ENCODE results near the gene RPLP2.

The RPLP2 gene

DNA sequence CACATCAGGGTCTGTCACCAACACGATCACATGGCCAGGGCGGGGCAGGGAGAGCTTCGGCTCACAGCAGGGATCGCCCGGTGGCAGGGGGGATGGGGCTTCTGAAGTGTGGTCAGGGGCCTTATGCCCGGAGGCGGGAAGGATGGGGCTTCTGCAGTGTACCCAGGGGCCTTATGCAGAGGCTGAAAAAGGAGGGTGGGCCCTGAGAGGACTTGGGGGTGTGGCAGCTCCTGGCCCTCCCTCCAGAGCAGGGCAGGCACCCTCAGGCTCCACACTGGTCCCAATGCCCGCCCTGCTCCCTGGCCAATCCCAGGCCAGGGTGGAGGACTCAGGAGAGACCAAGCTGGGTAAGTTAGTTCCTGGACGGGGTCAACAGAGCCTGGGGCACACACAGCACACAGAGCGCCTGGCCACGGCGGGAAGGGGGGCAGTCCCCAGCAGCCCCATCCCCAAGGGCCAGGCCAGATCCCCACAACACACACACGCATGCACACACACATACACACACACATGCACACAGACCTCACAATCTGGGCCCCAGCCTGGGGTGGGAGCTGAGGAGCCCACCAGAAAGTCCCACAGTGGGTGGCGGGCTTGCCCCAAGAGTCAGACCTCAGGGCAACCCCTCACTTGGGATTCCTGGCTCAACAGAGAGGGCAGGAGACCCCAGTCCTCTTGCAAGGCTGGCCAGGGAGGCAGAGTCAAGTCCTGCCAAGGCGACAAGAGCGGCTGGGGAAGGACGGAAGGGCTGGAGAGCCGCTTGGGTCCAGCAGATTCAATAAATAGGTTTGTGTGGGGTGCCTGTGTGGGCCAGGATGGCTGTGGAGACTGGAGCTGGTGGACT is 18.8 kb upstream of the RPLP2 start:
- DNase-seq (ENCODE audit: low read depth in 1 of 2, low spot score in 1 of 2), result no peak

DNA sequence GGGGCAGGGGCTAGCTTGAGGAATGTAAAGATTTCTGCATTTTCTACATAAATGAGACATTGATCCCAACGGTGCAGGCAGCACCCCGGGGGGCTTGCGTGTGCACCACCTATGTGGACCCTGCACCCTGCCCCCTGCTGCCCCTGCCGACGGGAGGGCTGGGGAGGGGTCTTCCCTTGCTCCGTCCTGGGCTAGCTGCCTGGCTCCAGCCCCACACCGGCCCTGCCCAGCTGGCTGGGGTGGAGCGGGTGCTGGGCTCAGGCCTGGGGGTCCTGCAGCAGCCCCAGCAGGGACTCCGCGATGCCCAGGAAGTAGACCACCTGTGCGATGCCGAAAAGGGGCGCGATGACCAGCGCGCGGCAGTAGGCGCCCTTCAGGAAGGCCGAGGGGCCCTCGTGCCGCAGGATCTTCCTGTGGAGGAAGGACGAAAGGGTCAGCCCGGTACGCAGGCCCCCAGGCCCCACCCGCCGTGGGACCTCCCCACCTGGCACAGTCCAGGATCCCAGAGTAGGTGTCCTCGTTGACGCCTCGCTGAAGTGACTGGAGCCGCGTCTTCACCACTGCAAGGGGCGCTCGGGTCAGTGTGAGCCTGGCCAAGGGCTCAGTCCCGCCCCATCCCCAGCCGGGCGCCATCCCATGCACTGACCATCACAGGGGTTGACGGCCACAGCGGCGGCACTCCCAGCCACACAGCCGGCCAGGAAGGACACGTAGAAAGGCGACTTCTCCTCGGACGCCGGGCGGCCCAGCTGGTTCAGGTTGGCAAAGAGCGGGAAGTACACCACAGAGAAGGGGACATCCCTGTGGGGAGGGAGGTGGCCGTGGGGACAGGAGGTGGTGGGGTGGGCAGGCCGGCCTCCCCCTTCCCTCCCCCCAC is 17.9 kb upstream of the RPLP2 start:
- DNase-seq (ENCODE audit: low read depth in 1 of 2, low spot score in 1 of 2), result no peak

DNA sequence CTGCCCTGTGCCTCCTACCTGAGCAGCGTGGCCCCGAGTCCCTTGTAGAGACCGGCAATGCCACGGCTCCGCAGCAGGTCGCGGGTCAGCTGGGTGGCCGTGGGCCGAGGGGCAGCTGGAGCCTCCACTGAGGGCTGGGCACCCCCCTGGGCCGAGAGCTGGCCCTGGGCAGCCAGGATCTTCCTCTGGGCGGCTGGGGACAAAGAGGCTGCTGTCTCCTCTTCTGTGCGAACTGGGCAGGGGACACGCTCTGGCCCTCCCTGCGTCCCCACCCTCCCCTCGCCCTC is 17.3 kb upstream of the RPLP2 start:
- no peak for DNase-seq (ENCODE audit: low read depth in 1 of 2, low spot score in 1 of 2)

DNA sequence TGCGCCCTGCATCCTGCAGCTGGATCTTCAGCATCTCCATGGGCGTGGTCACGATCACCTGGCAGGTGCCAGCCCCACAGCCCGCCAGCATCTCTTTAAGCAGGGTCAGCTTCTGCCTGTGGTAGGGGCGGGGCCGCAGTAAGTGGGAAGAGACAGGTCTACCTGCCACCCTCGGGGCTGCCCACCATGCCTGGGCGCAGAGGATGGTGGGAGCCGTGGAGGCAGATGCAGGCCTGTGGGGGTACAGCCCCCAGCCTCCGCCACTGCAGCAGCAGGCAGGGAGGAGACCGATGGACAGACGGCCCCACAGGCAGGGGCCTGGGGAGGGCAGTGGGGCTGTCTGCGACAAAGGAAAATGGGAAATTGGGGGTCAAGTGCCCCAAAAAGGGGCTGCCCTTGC is 16.9 kb upstream of the RPLP2 start:
- no peak for DNase-seq (ENCODE audit: low read depth in 1 of 2, low spot score in 1 of 2)

DNA sequence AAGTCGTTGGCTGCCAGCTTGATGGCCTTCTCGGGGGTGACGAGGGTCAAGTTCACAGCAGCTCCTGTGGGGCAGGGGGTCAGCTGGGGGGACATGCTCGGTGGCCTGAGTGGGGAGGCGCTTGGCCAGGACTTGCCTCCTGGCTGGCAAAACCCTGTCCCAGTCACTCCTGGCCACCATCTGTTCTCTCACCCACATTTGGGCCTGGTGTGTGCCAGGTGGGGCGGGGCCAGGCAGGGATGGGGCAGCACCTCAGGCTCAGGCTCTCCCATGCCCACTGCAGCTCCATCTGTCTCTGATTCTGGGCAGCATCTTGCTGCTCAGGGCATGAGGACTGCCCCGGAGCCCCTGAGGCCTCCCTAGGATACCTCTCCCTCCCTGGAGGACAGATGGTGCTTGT is 16.2 kb upstream of the RPLP2 start:
- no peak for DNase-seq (ENCODE audit: low read depth in 1 of 2, low spot score in 1 of 2)

DNA sequence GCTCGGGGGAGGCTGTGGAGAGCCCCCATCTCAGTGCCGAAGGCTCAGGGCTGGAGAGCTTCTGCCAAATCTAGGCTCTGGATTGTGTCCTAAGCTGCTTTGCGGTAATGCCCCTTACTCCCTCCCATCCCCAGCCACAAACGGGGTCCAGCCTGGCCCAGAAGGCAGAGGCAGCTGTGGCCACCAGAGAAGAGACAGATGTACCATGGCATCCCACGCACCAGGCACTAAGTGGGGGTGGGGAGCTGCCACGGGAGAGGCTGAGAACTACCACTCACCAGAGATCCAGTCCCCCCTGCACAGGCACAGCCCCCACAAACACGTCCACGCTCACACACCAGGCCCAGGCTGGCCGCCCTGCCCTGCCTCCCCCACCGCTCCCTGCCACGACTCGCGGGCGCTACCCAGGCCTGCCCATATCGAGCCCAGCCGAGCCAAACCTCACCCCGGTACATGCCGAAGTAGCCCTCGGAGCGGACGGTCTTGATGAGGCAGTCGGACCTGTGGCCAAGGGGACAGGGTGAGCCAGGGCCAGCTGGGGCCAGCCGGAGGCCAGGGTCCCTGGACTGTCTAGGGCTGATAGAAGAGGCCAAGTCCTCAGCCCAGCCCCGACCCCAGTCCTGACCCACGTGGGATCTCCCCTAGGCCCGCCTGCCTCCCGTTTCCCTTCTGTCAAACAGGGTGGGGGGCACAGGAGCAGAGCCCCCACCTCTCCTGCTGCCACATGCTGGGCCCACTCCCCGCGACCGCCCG is 15.6 kb upstream of the RPLP2 start:
- DNase-seq (ENCODE audit: low read depth in 1 of 2, low spot score in 1 of 2), result no peak

DNA sequence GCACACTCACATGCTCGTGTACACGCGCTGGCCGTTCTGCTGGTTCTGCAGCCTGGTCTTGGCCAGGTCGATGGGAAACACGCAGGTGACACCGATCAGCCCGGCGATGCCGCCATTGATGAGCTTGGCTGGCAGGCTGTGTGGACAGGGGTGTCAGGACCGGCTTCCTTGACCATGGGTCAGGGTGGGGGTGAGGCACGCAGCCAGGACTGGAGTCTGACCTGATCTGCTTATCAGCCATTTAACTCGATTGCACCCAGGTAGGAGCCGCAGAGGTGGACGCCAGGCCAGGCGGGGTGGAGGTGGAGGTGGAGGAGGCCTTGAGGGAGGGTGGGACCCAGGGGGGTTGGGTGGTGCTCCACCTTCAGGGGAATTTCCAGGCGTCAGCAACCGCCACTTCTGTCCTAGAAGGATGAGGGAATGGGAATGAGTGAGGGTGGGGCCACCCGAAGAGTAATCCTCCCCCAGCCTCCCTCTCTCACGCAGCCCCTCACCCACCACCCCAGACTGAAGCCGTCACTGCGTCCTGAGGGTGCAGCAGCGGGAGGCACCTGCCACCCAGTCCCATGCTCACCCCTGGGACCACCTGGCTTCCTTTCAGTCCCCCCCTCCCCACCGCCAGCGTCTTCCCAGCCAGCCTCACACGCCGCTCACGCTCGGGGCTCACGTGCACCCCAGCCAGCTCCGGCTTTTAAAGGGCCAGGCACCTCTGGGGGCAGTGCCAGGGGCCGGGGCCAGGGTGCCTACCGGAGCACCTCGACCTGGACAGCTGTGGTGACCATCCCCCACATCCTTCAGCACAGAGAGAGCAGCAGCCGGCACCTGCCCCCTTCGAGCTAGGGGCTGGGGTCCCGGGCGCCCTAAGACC is 14.8 kb upstream of the RPLP2 start:
- DNase-seq (ENCODE audit: low read depth in 1 of 2, low spot score in 1 of 2), result no peak

DNA sequence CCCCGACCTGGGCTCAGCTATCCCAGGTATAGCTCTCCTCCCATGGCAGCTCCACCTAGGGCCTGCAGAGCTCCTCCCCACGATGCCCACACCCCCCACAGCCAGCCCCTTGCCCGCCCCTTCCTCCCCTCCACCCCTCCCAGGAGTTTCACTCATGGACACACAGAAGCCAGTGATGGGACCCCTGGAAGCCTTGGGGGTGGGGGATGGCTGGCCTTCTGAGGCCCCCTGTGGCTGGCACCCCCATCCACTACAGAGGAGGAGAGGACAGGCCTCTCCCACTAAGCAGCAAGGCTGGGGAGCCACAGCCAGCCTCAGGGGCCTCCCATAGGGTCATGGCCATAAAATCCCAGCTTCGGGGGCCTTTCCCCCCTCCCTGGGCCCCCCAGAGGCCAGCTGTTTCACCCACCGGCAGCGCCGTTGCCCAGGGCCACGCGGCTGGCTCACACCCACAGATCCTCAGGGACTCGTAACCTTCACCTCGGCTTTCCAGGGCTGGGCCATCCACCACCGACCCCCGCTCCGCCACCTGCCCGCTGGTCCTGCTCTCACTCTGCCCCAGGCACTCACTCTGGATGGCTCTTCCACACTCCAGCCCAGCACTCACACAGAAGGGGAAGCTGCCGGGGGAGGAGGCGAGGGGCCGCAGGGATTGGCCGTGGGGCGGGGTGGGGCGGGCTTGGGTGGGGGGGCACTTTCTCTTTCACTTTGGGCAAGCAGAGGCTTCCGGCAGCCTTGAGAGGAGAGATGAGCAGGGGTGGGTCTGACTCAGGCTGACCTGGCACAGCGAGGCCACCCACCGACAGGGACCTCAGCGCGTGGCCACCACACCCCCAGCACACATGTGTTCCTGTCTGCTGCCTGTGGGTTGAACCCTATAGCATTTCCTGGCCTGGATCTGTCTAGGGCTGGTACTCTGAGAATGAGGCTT is 13.9 kb upstream of the RPLP2 start:
- DNase-seq (ENCODE audit: low read depth in 1 of 2, low spot score in 1 of 2), result peak; percentile 44 to 67

DNA sequence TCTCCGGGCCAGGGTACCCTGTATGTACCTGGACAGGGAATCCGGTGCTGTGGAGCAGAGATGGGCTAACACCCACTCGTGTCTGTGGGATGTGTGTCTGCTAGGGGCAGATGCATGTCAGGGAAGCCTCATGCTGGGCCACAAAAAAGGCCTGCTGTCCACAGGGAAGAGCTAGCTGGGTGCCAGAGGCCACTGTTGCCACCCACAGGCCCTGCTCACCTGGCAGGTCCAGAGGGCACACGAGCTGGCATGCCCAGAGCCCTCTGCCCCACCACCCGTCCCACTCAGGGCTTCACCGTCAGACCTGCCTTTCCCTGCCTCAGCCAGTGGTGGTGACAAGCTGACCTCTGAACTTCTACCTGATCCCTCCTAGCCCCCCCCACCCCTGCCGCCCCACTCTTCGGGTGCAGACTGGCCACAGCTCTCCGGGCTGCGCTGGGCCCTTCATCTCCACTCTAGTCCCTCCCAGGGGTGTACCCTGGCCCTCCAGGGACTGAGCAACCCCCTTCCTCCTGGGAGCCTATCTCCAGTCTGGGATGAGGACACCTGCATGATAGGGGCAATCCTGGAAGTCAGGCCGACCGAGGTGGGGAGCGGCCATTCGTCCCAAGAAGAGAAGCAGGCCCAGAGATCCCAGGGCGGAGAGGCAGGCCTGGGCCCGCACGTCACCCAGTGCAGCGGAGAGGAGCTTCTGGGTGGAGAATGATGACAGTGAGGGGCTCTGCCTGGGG is 13.0 kb upstream of the RPLP2 start:
- DNase-seq (ENCODE audit: low read depth in 1 of 2, low spot score in 1 of 2), result no peak

DNA sequence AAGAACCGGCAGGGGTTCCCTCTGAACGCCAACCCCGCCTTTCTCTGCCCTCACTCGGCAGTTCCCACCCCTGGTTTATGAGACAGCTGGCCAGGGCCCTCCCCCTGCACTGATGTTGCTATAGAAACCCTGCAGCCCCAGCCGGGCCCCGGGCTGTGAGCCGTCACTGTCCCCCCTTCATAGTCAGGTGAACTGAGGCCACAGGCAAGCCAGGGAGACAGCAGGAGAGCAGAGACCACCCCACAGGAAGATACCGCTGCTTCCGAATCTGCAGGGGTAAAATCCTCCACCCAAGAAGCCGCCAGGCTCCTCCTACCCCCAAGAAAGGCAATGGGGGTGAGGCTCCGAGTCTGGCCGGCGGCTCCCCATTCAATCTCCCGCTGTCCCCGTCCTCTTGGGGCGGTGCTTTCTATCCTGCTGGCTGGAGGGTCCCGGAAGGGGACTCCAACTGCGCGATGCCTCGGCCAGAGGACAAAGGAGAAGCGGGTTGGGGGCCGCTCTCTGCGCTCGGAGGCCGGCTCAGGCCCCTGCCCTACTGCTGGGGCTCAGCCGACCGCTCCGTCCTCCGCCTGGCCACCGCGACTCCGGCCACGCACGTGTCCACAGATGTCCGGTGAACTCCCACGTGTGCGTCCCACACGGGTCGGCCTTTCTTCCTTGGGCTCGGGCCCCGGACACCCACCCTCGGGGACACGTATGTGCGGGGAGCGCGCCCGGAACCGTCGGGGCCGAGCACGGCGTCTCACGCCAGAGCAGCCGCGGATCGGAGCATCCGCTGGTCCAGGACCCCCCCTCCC is 12.3 kb upstream of the RPLP2 start:
- peak; percentile 39 to 61 for DNase-seq (ENCODE audit: low read depth in 1 of 2, low spot score in 1 of 2)

DNA sequence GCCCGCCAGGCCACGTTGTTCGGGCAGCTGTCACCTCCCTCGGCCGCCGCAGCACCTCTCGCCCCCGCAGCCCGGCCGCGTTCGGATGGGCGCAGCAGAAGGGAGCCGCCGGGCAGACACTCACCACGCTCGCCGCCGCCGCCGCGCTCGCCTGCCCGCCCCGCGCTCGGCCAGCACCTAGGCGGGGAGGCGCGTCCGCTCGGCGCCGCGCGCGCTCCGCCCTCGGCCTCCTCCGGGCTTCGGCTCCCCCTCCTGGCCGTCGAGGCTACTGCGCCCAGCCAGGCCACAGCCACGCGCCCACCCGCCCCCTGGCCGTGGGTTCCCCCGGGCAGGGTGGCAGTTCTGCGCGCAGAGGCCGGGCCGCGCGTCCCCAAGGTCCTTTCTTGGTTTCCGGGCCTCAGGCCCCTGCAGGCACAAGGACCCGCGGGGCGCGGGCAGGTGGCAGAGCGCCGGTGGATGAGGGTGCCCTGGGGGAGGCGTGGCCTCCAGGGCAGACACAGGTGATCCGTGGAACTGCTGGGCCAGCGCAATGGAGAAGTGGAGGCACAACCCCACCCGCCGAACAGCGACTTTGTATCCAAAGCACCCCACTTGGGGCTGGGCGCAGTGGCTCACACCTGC is 11.6 kb upstream of the RPLP2 start, which contains the start of gene SLC25A22:
TSS of gene SLC25A22 (minus strand) at position 189 of the 621 bp plus-strand sequence. CDS start 3,275 bp downstream, outside the sequence.
- DNase-seq (ENCODE audit: low read depth in 1 of 2, low spot score in 1 of 2), result peak; percentile 66 to 76

DNA sequence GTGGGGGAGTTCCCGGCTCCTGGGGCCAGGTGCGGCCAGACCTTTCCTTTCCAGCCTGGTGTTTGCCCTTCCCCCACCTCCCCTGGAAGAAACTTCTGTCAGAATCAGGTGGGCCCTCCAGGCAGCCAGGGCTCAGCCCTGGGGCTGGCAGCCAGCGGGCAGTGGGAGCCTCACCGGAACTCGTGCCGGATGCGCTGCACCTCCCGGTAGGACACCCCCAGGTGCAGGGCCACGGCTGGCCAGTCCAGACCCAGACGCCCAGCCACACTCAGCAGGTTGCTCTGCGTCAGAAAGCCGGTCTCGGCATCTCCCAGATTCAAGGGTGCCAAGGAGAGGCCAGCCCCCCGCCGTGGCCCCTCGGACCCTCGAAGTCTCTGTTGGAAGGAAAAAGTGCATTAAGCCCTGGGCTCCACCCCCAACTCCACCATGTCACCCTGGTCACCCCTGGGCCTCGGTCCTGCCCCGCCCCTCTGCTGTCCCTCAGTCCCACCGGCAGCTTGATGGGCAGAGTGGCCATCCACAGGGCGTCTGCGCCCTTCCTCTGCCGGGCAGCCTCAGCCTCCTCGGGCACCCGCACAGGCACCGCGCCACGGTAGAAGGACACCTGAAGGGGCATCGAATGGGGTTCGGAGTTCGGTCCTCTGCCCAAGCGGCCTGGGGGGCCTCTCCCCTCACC is 10.0 kb upstream of the RPLP2 start:
- DNase-seq (ENCODE audit: low read depth in 1 of 2, low spot score in 1 of 2), result no peak

DNA sequence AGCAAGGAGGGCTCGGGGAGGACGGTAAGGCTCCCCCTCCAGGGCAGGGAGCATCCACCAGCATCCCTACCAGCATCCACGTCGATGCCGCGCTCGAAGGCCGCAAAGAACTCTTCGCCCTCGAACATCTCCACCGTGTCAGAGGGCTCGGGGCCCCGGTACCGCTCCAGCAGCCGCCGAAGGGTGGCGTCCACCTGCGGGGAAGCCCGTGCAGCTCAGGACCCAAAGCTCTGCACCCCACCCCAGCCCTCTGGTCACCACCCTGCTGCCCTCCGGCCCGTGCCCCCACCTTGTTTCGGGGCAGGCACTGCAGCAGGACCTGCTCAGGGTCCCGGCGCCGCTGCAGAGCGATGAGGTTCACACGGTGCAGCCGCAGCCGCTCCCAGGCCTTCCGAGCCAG is 9.3 kb upstream of the RPLP2 start:
- DNase-seq (ENCODE audit: low read depth in 1 of 2, low spot score in 1 of 2), result no peak

DNA sequence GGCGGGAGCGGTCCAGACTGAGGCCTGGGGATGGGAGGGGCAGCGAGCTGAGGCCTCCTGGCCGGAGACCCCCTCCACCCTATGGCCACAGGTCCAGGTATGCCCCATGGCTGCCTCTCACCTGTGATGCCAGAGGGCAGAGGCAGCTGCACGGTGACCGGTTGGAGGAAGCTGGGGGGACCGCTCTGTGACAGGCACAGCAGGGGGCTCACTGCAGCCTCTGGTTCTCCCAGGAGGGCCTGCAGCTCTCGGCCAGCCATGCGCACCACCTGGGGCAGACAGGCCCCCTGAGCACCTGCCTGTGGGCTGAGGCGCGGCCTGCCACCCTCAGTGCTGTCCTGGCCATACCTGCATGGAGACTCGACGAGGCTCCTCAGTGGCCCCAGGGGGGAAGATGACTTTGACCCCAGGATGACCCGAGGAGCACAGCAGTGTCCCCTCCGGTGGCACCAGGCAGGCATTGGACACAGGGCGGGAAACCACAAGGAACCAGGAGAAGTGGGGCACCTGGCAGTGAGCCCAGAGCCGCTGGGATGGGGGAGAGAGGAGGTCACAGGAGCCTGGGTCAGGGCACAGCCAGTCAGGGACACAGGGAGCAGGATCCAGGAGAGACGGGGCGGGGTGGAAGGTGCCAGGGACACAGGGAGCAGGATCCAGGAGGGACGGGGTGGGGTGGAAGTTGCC is 8.5 kb upstream of the RPLP2 start:
- no peak for DNase-seq (ENCODE audit: low read depth in 1 of 2, low spot score in 1 of 2)

DNA sequence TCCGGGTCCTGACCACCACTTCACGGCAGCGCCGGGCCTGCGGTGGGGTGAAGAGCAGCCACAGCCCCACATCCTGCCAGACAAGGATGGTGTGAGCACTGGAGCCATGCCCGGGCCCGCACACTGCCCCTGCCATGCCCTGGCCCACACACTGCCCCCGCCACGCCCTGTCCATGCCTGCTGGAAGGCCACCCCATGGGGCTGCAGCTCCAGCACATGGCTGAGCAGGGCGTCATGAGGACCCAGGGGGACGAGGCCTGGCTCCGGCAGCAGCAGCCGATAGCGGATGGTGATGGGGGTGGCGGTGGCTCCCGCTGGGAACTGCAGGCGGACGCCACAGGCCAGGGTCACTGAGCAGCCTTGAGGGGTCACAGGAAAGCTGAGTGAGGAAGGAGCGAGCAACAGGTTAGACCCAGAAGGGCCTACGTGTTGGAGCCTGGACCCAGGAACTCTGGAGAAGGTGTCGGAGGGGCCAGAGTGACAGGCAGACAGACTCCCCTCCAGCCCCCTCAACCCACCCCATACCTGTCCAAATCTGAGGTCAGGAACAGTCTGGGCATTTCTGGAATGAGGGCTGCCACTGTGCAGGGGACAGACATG is 7.6 kb upstream of the RPLP2 start:
- DNase-seq (ENCODE audit: low read depth in 1 of 2, low spot score in 1 of 2), result no peak
